CD8-positive, alpha-beta memory T cell (primary cell): ENCODE measurements around the gene PRKD1. TPM values are rescaled to one million over a fixed set of nuclear protein-coding genes. Genes with fewer than 3 reads are reported as not detected.
A peak's percentile ranks its signal among the peaks of the same experiment; 100 is the strongest.

ENCODE experiments used
- CTCF ChIA-PET: fragments of 350-600 bp; sonication (Branson Sonifier 250); formaldehyde crosslinking; loops from one replicate; lab custom pipeline; 2021; ENCODE audit warnings: antibody characterized with exemption; lab: Charles Lee
- POLR2A ChIA-PET: fragments of 350-600 bp; sonication (Branson Sonifier 250); formaldehyde crosslinking; loops from one replicate; lab custom pipeline; 2021; ENCODE audit warnings: antibody characterized with exemption; lab: Charles Lee
- DNase-seq, 5 donors: peaks; one replicate each; pipeline versions ENCODE4 v3.0.0 to v3.0.0-alpha.2; 2020 to 2022; ENCODE audit warnings: mixed read lengths in 1 of 5
- H3K27ac ChIP-seq: one replicate; pipeline ENCODE4 v1.7.0; 2013; ENCODE audit warnings: low read depth, mild to moderate bottlenecking, low read length, moderate library complexity
- H3K27me3 ChIP-seq: 2 replicates; pipeline ENCODE4 v1.7.0; 2013; ENCODE audit warnings: low read length, mild to moderate bottlenecking; ENCODE audit not compliant: insufficient read depth, poor library complexity, severe bottlenecking
- H3K36me3 ChIP-seq: 2 replicates; pipeline ENCODE4 v1.7.0; 2013; ENCODE audit warnings: mild to moderate bottlenecking, low read length, moderate library complexity; ENCODE audit not compliant: insufficient read depth
- H3K4me1 ChIP-seq: 2 replicates; pipeline ENCODE4 v1.7.0; 2013; ENCODE audit warnings: mild to moderate bottlenecking, low read length, moderate library complexity; ENCODE audit not compliant: insufficient read depth
- H3K4me3 ChIP-seq: 2 replicates; pipeline ENCODE4 v1.7.0; 2013; ENCODE audit warnings: mild to moderate bottlenecking, low read length
- H3K9me3 ChIP-seq: 2 replicates; pipeline ENCODE4 v1.7.0; 2013; ENCODE audit warnings: mild to moderate bottlenecking, low read length
- H3K27ac Mint-ChIP-seq, 8 donors: one replicate each; pipeline ENCODE4 v1.8.0; 2020 to 2021; ENCODE audit warnings: mixed read lengths in 8 of 8, mild to moderate bottlenecking in 6 of 8, inconsistent platforms in 3 of 8, moderate library complexity in 3 of 8
- H3K27me3 Mint-ChIP-seq, 2 donors: one replicate each; pipeline ENCODE4 v1.8.0; 2020 to 2021; ENCODE audit warnings: mixed read lengths in 2 of 2, mild to moderate bottlenecking in 1 of 2, moderate library complexity in 1 of 2
- H3K36me3 Mint-ChIP-seq, 3 donors: one replicate each; pipeline ENCODE4 v1.8.0; 2020 to 2021; ENCODE audit warnings: mixed read lengths in 3 of 3, inconsistent platforms in 1 of 3, mild to moderate bottlenecking in 1 of 3
- H3K4me1 Mint-ChIP-seq, 3 donors: one replicate each; pipeline ENCODE4 v1.8.0; 2020 to 2021; ENCODE audit warnings: mixed read lengths in 3 of 3, inconsistent platforms in 1 of 3, mild to moderate bottlenecking in 1 of 3
- H3K4me3 Mint-ChIP-seq, 7 donors: one replicate each; pipeline ENCODE4 v1.8.0; 2020 to 2021; ENCODE audit warnings: mixed read lengths in 7 of 7, mild to moderate bottlenecking in 6 of 7, moderate library complexity in 4 of 7, inconsistent platforms in 2 of 7
- H3K9me3 Mint-ChIP-seq, 5 donors: one replicate each; pipeline ENCODE4 v1.8.0; 2020 to 2022; ENCODE audit warnings: mixed read lengths in 5 of 5, mild to moderate bottlenecking in 3 of 5, moderate library complexity in 2 of 5, inconsistent platforms in 1 of 5
- polyA plus RNA-seq: library from polyadenylated mRNA; unstranded; fragments of 300-500 nt; fragmentation: Illumina TruSeq; gene quantifications from one replicate; pipeline ENCODE4 v1.2.3, GENCODE V29; 2021
- total RNA-seq, 2 experiments: library from RNA; stranded (reverse); gene quantifications; one replicate each; pipeline ENCODE4 v1.2.3, GENCODE V29; 2021

Gene PRKD1
- total RNA-seq (not detected), polyA plus RNA-seq (not detected)

GRCh38 chr14:29927376-29928116, at the start of gene PRKD1:
PRKD1 (minus strand) TSS chr14:29927847.
- peak within 1 kb of the TSS in 1 of 8 donors; percentile 94 for H3K27ac Mint-ChIP-seq
- no peaks in the 10 kb centered on the region for H3K9me3 ChIP-seq
- H3K4me3 Mint-ChIP-seq: peak within 1 kb of the TSS in 4 of 7 donors; percentile 15 to 28 (median 22)
- no peak for DNase-seq
- H3K9me3 Mint-ChIP-seq: peaks cover 11 to 28% (median 14%) of the 10 kb centered on the region in 5 donors
- ChIA-PET CTCF (no interaction called here), POLR2A (no interaction called here)
- peaks cover 31 to 34% of the 10 kb centered on the region in 2 donors for H3K27me3 Mint-ChIP-seq
- H3K36me3 Mint-ChIP-seq: no peaks in the 10 kb centered on the region
- no peaks in the 10 kb centered on the region for H3K4me1 ChIP-seq
- no peak within 1 kb of the TSS for H3K27ac ChIP-seq
- H3K4me3 ChIP-seq: no peak within 1 kb of the TSS
- peaks cover 5 to 8% (median 8%) of the 10 kb centered on the region in 3 donors for H3K4me1 Mint-ChIP-seq
- H3K27me3 ChIP-seq: peaks cover 6% of the 10 kb centered on the region
- no peaks in the 10 kb centered on the region for H3K36me3 ChIP-seq

DNA sequence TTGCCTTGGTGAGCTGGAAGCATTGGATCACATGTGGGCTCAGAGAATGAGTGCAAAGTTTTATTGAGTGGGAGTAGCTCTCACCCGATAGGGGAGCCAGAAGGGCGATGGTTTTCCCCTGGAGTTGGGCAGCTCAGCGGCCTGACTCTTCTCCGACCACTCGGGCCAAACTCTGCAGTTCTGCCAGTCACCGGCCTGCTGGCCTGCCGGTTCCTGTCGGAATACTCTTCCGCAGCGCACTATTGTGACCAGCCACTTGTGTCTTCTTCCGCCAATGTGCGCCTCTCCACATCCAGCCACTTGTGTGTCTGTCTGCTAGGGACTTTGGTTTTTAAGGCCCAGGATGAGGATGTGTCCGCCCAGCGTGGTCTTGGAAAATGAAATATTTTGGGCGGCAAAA, 43.5 kb upstream of the PRKD1 start:
- POLR2A ChIA-PET: no interaction called here
- no peak for DNase-seq
- no peaks in the 10 kb centered on the region for H3K4me1 ChIP-seq
- H3K36me3 ChIP-seq: no peaks in the 10 kb centered on the region
- H3K9me3 ChIP-seq: no peaks in the 10 kb centered on the region
- no peak overlapping the region for H3K27ac ChIP-seq
- H3K9me3 Mint-ChIP-seq: peaks cover 0 to 15% (median 9%) of the 10 kb centered on the region in 5 donors
- no peaks in the 10 kb centered on the region for H3K27me3 Mint-ChIP-seq
- H3K27me3 ChIP-seq: no peaks in the 10 kb centered on the region
- H3K4me3 Mint-ChIP-seq: no peak overlapping the region
- CTCF ChIA-PET: no interaction called here
- no peak overlapping the region for H3K27ac Mint-ChIP-seq
- H3K4me3 ChIP-seq: no peak overlapping the region
- no peaks in the 10 kb centered on the region for H3K4me1 Mint-ChIP-seq
- no peaks in the 10 kb centered on the region for H3K36me3 Mint-ChIP-seq

- no peak overlapping the region for H3K4me3 ChIP-seq
- Mint-ChIP-seq H3K4me1 (no peaks in the 10 kb centered on the region), H3K36me3 (no peaks in the 10 kb centered on the region)
Measured at GRCh38 chr14:29955087-29955486, 27.4 kb upstream of the PRKD1 start.

DNA sequence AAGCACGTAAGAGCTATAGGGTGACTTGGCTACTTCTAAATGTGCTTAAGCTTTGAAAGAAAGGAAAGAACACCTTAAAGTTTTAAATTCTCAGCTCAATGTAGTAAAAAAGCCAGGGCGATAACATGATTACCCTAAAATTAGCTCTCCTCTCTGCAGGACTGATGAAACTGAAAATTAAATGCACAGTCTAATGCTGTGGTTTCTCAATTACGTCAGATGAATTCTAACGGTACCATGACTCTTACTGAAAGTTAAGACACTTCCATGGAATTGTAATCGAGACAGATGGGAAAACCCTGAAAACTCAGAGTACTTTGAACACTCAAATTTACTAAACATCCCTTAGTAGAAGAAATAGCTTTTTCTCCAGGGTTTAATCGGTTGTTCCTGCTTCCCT, 25.9 kb upstream of the PRKD1 start:
- POLR2A ChIA-PET: no interaction called here
- Mint-ChIP-seq H3K27ac (no peak overlapping the region), H3K4me3 (no peak overlapping the region), H3K36me3 (no peaks in the 10 kb centered on the region), H3K4me1 (no peaks in the 10 kb centered on the region), H3K9me3 (peaks cover 2 to 19% (median 11%) of the 10 kb centered on the region in 5 donors), H3K27me3 (peaks cover 0 to 1% of the 10 kb centered on the region in 2 donors)
- H3K4me3 ChIP-seq: no peak overlapping the region
- CTCF ChIA-PET: no interaction called here
- DNase-seq: no peak
- H3K27ac ChIP-seq: no peak overlapping the region
- no peaks in the 10 kb centered on the region for H3K4me1 ChIP-seq
- no peaks in the 10 kb centered on the region for H3K9me3 ChIP-seq
- H3K27me3 ChIP-seq: no peaks in the 10 kb centered on the region
- H3K36me3 ChIP-seq: no peaks in the 10 kb centered on the region

More at GRCh38 chr14:29955087-29955486, 27.4 kb upstream of the PRKD1 start:
- no peak overlapping the region for H3K27ac ChIP-seq
- Mint-ChIP-seq H3K4me3 (no peak overlapping the region), H3K27me3 (peaks cover 0 to 1% of the 10 kb centered on the region in 2 donors), H3K9me3 (peaks cover 7 to 21% (median 14%) of the 10 kb centered on the region in 5 donors), H3K27ac (no peak overlapping the region)
- H3K4me1 ChIP-seq: no peaks in the 10 kb centered on the region
- H3K9me3 ChIP-seq: no peaks in the 10 kb centered on the region
- H3K36me3 ChIP-seq: no peaks in the 10 kb centered on the region
- ChIA-PET POLR2A (no interaction called here), CTCF (no interaction called here)
- no peaks in the 10 kb centered on the region for H3K27me3 ChIP-seq
- no peak for DNase-seq

GRCh38 chr14:29944091-29944490, 16.4 kb upstream of the PRKD1 start:
- no peak for DNase-seq
- ChIA-PET CTCF (no interaction called here), POLR2A (no interaction called here)
- no peaks in the 10 kb centered on the region for H3K36me3 ChIP-seq
- Mint-ChIP-seq H3K4me3 (no peak overlapping the region), H3K27me3 (no peaks in the 10 kb centered on the region), H3K9me3 (peaks cover 20 to 37% (median 33%) of the 10 kb centered on the region in 5 donors), H3K36me3 (no peaks in the 10 kb centered on the region), H3K4me1 (no peaks in the 10 kb centered on the region), H3K27ac (no peak overlapping the region)
- no peak overlapping the region for H3K4me3 ChIP-seq
- no peaks in the 10 kb centered on the region for H3K4me1 ChIP-seq
- H3K9me3 ChIP-seq: no peaks in the 10 kb centered on the region
- no peaks in the 10 kb centered on the region for H3K27me3 ChIP-seq
- no peak overlapping the region for H3K27ac ChIP-seq

DNA sequence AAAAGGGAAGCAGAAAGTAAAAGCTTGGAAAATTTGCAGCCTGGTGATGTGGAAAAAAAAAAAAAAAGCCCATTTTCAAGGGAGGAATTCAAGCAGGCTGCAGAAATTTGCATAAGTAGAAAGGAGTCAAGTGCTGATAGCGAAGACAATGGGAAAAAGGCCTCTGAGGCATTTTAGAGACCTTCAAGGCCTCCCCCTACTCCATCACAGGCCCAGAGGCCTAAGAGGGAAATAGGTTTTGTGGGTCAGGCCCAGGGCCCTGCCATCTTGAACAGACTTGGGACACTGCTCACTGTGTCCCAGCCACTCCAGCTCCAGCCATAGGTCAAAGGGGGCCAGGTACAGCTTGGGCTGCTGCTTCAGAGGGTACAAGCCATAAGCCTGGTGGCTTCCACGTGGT, 13.8 kb upstream of the PRKD1 start:
- DNase-seq: no peak
- Histone ChIP-seq H3K4me3 (no peak overlapping the region), H3K27me3 (no peaks in the 10 kb centered on the region), H3K4me1 (no peaks in the 10 kb centered on the region), H3K36me3 (no peaks in the 10 kb centered on the region), H3K9me3 (no peaks in the 10 kb centered on the region), H3K27ac (no peak overlapping the region)
- no peak overlapping the region for H3K27ac Mint-ChIP-seq
- ChIA-PET CTCF (no interaction called here), POLR2A (no interaction called here)
- H3K9me3 Mint-ChIP-seq: peaks cover 16 to 28% (median 25%) of the 10 kb centered on the region in 5 donors
- no peaks in the 10 kb centered on the region for H3K4me1 Mint-ChIP-seq
- no peaks in the 10 kb centered on the region for H3K27me3 Mint-ChIP-seq
- H3K36me3 Mint-ChIP-seq: no peaks in the 10 kb centered on the region
- no peak overlapping the region for H3K4me3 Mint-ChIP-seq

DNA sequence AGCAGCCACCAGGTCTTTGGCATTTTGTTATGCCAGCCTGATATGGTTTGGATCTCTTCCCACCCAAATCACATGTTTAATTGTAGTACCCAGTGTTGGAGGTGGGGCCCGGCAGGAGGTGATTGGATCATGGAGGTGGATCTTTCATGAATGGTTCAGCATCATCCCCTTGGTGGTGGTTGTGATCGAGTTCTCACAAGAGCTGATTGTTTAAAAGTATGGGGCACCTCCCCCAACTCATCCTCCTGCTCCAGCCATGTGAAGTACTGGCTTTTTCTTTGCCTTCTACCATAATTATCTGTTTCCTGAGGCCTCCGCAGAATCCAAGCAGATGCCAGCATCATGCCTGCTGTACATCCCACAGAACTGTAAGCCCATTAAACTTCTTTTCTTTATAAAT, 12.8 kb upstream of the PRKD1 start:
- no peaks in the 10 kb centered on the region for H3K4me1 ChIP-seq
- no peaks in the 10 kb centered on the region for H3K9me3 ChIP-seq
- H3K27me3 ChIP-seq: no peaks in the 10 kb centered on the region
- DNase-seq: no peak
- H3K4me3 ChIP-seq: no peak overlapping the region
- no peak overlapping the region for H3K27ac Mint-ChIP-seq
- H3K27ac ChIP-seq: no peak overlapping the region
- no peaks in the 10 kb centered on the region for H3K36me3 ChIP-seq
- ChIA-PET POLR2A (no interaction called here), CTCF (no interaction called here)
- peaks cover 13 to 27% (median 24%) of the 10 kb centered on the region in 5 donors for H3K9me3 Mint-ChIP-seq
- no peaks in the 10 kb centered on the region for H3K4me1 Mint-ChIP-seq
- H3K4me3 Mint-ChIP-seq: no peak overlapping the region
- no peaks in the 10 kb centered on the region for H3K36me3 Mint-ChIP-seq
- no peaks in the 10 kb centered on the region for H3K27me3 Mint-ChIP-seq

DNA sequence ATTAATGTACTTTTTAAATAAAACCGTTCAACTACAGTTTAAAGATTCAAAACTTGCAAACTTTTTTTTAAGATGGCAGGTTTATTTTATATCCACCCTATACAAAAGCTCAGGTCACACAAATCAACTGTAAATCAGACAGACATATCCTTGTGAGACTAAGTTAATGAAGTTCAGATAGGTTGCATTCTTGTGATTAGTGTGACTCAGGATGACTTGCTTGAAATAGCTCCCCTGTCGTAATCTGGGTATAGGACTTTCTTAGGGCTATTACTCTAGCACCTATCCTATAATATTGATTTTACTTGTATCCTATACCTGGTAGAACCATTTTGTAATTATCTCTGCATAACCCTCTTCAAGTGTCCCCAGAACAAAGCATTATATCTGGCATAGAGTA, 9.5 kb upstream of the PRKD1 start:
- Mint-ChIP-seq H3K4me3 (no peak overlapping the region), H3K36me3 (no peaks in the 10 kb centered on the region), H3K4me1 (no peaks in the 10 kb centered on the region), H3K27me3 (no peaks in the 10 kb centered on the region), H3K9me3 (peaks cover 3 to 17% (median 10%) of the 10 kb centered on the region in 5 donors), H3K27ac (no peak overlapping the region)
- DNase-seq: no peak
- Histone ChIP-seq H3K27me3 (no peaks in the 10 kb centered on the region), H3K4me1 (no peaks in the 10 kb centered on the region), H3K9me3 (no peaks in the 10 kb centered on the region), H3K4me3 (no peak overlapping the region), H3K36me3 (no peaks in the 10 kb centered on the region), H3K27ac (no peak overlapping the region)
- ChIA-PET POLR2A (no interaction called here), CTCF (no interaction called here)
